GM12878 (cell line): ENCODE data around the gene ARL15. TPM values are rescaled to one million over a fixed set of nuclear protein-coding genes. Genes with fewer than 3 reads are reported as not detected.

Source experiments
- ATAC-seq: fragments of 200-7000 bp; cut with Tn5 transposase; 3 replicates; pipeline ENCODE4 v1.9.1; 2020; ENCODE audit warnings: mild to moderate bottlenecking, moderate library complexity
- BruUV-seq: library from RNA; stranded (reverse); fragments of 400-500 nt; replicated peaks from 2 replicates; lab custom pipeline; 2021; lab: Mats Ljungman, UMichigan
- CTCF ChIA-PET: fragments of 300-600 bp; sonication (Branson Sonifier 250); formaldehyde crosslinking; extraction: SDS; loops from one replicate; lab custom pipeline; 2021; ENCODE audit warnings: inconsistent platforms; lab: Yijun Ruan, JAX
- POLR2A ChIA-PET: fragments of 350-600 bp; formaldehyde crosslinking; extraction: SDS; loops from one replicate; lab custom pipeline; 2021; ENCODE audit warnings: inconsistent platforms; lab: Charles Lee
- RAD21 ChIA-PET: fragments of 300-600 bp; sonication (Branson Sonifier 250); formaldehyde crosslinking; loops from one replicate; lab custom pipeline; 2023; ENCODE audit warnings: antibody characterized with exemption; ENCODE audit not compliant: unreplicated experiment; lab: Charles Lee
- SMC1A ChIA-PET: fragments of 300-600 bp; sonication (Branson Sonifier 250); formaldehyde crosslinking; loops from one replicate; lab custom pipeline; 2023; ENCODE audit not compliant: unreplicated experiment, uncharacterized antibody; lab: Charles Lee
- DNase-seq: peaks from one replicate; pipeline ENCODE4 v3.0.0-alpha.2; 2011; ENCODE audit warnings: low read depth, low spot score
- FAIRE-seq: peaks from 3 replicates; lab custom pipeline; 2011; peaks lifted over from hg19 to GRCh38; lab: Jason Lieb, UNC
- H2AFZ ChIP-seq: 2 replicates; pipeline ENCODE4 v1.6.0; 2011; ENCODE audit warnings: low read depth, low read length, control low read depth; ENCODE audit not compliant: control insufficient read depth
- H3K27ac ChIP-seq: 2 replicates; pipeline ENCODE4 v1.5.1; 2011; ENCODE audit warnings: control low read depth; ENCODE audit not compliant: control insufficient read depth, insufficient read depth
- H3K27me3 ChIP-seq, 2 experiments: replicated peaks in 1 of 2; 2 replicates each; pipeline versions ENCODE4 v1.6.0 to v1.6.1; 2011; ENCODE audit warnings: low read length in 1 of 2; ENCODE audit not compliant: control insufficient read depth in 2 of 2, insufficient read depth in 2 of 2
- H3K36me3 ChIP-seq, 2 experiments: 2 replicates each; pipeline ENCODE4 v1.5.1; 2011; ENCODE audit warnings: low read length in 1 of 2; ENCODE audit not compliant: control insufficient read depth in 2 of 2, insufficient read depth in 2 of 2
- H3K4me1 ChIP-seq: 2 replicates; pipeline ENCODE4 v1.6.1; 2011; ENCODE audit warnings: mild to moderate bottlenecking, low read length, moderate library complexity, mixed read lengths; ENCODE audit not compliant: control insufficient read depth, insufficient read depth
- H3K4me2 ChIP-seq: 2 replicates; pipeline ENCODE4 v1.6.0; 2011; ENCODE audit warnings: control low read depth; ENCODE audit not compliant: control insufficient read depth, insufficient read depth
- H3K4me3 ChIP-seq: fragments of 200-600 bp; sonication (generic); 2 replicates; pipeline ENCODE4 v1.5.1; 2016
- H3K79me2 ChIP-seq: 2 replicates; pipeline ENCODE4 v1.6.0; 2011; ENCODE audit warnings: low read length; ENCODE audit not compliant: control insufficient read depth, insufficient read depth
- H3K9ac ChIP-seq: 2 replicates; pipeline ENCODE4 v1.8.0; 2011; ENCODE audit warnings: low read length, control low read depth, mixed read lengths; ENCODE audit not compliant: control insufficient read depth, insufficient read depth
- H3K9me3 ChIP-seq: replicated peaks from 3 replicates; pipeline ENCODE4 v1.5.1; 2011; ENCODE audit warnings: mild to moderate bottlenecking, low read length; ENCODE audit not compliant: control insufficient read depth, insufficient read depth
- H4K20me1 ChIP-seq: 2 replicates; pipeline ENCODE4 v1.6.0; 2011; ENCODE audit not compliant: control insufficient read depth, insufficient read depth
- ASH2L ChIP-seq: fragments of 300-600, 200-600 bp; sonication (generic); IDR thresholded peaks from 2 replicates; pipeline ENCODE4 v1.6.1; 2017; ENCODE audit warnings: low read depth, mild to moderate bottlenecking, borderline replicate concordance
- ATF7 ChIP-seq: fragments of 450-650 bp; IDR thresholded peaks from 2 replicates; pipeline ENCODE4 v1.6.1; 2016; ENCODE audit warnings: low read depth, mild to moderate bottlenecking
- BHLHE40 ChIP-seq, 2 experiments: fragments of 450-650 bp in 1 of 2; IDR thresholded peaks; 2 replicates each; pipeline ENCODE4 v1.6.1; 2011 to 2017; ENCODE audit warnings: low read depth in 2 of 2, borderline replicate concordance in 1 of 2, improper control_type of control experiment in 1 of 2, low read length in 1 of 2, mild to moderate bottlenecking in 1 of 2
- CTCF ChIP-seq, 3 experiments: IDR thresholded peaks in 2 of 3; conservative IDR thresholded peaks in 1 of 3; 2 replicates each; pipeline ENCODE4 v1.5.1; 2011; ENCODE audit warnings: low read depth in 3 of 3, low read length in 3 of 3, mild to moderate bottlenecking in 3 of 3, control low read depth in 2 of 3, moderate library complexity in 2 of 3, inconsistent platforms in 1 of 3, mixed read lengths in 1 of 3; ENCODE audit not compliant: control insufficient read depth in 2 of 3, insufficient read depth in 1 of 3; ENCODE audit errors: extremely low read depth in 1 of 3
- E4F1 ChIP-seq: fragments of 450-650 bp; IDR thresholded peaks from 2 replicates; pipeline ENCODE4 v1.6.1; 2018; ENCODE audit warnings: borderline replicate concordance, mild to moderate bottlenecking; ENCODE audit not compliant: partially characterized antibody
- ELK1 ChIP-seq: IDR thresholded peaks from 2 replicates; pipeline ENCODE4 v1.6.1; 2012; ENCODE audit warnings: low read depth, low read length, improper control_type of control experiment
- GABPA ChIP-seq: IDR thresholded peaks from 2 replicates; pipeline ENCODE4 v1.6.1; 2014; ENCODE audit warnings: antibody characterized with exemption, low read depth, mild to moderate bottlenecking, inconsistent platforms
- HSF1 ChIP-seq: fragments of 150-350 bp; IDR thresholded peaks from 2 replicates; pipeline ENCODE4 v1.6.1; 2014; ENCODE audit warnings: mild to moderate bottlenecking, low read depth, low read length
- NFYA ChIP-seq: IDR thresholded peaks from 2 replicates; pipeline ENCODE4 v1.6.1; 2011; ENCODE audit warnings: low read depth, mild to moderate bottlenecking, low read length, improper control_type of control experiment, borderline replicate concordance
- NFYB ChIP-seq: IDR thresholded peaks from 2 replicates; pipeline ENCODE4 v1.6.1; 2011; ENCODE audit warnings: low read depth, mild to moderate bottlenecking, low read length, improper control_type of control experiment, moderate library complexity; ENCODE audit not compliant: insufficient read depth
- PAX8 ChIP-seq: fragments of 450-650 bp; IDR thresholded peaks from 2 replicates; pipeline ENCODE4 v1.6.1; 2017; ENCODE audit warnings: mild to moderate bottlenecking, moderate library complexity
- RAD21 ChIP-seq: IDR thresholded peaks from 2 replicates; pipeline ENCODE4 v1.6.1; 2011; ENCODE audit warnings: mild to moderate bottlenecking, low read depth, low read length, moderate library complexity; ENCODE audit not compliant: insufficient read depth
- SRF ChIP-seq, 2 experiments: IDR thresholded peaks; 2 replicates each; pipeline ENCODE4 v1.6.1; 2011; ENCODE audit warnings: low read depth in 2 of 2, low read length in 2 of 2, mild to moderate bottlenecking in 1 of 2, moderate library complexity in 1 of 2
- ZBTB33 ChIP-seq: fragments of 450-650 bp; IDR thresholded peaks from 2 replicates; pipeline ENCODE4 v1.6.1; 2017; ENCODE audit warnings: mild to moderate bottlenecking
- ZZZ3 ChIP-seq: IDR thresholded peaks from 2 replicates; pipeline ENCODE4 v1.6.1; 2011; ENCODE audit warnings: low read depth; ENCODE audit not compliant: control insufficient read depth, insufficient read length
- WGBS: methylation state at CpG from one replicate; pipeline ENCODE4 v1.1.6; 2016; ENCODE audit warnings: low lambda C conversion rate; ENCODE audit not compliant: insufficient replicate concordance, insufficient coverage; ENCODE audit errors: missing lambda C conversion rate; 5-methylcytosine and 5-hydroxymethylcytosine counted together
- in situ Hi-C: fragments of 300-500 bp; cut with MboI; formaldehyde crosslinking; loops from 9 replicates; pipeline ENCODE4 v1.14.3; 2018; ENCODE audit warnings: mixed read lengths
- intact Hi-C: fragments of 100-400 bp; cut with micrococcal nuclease; formaldehyde crosslinking; loops from one replicate; pipeline ENCODE4 v1.14.2; 2022; ENCODE audit not compliant: unreplicated experiment
- polyA plus RNA-seq, 11 experiments: library from polyadenylated mRNA; depleted of rRNA in 4 of 11; unstranded in 6 of 11; stranded (reverse) in 5 of 11; fragments of >200 nt; fragmentation: Nextera tagmentation in 4 of 11; fragmentation: Illumina TruSeq in 1 of 11; extraction: Ambion mirVana in 4 of 11; extraction: Trizol in 1 of 11; gene quantifications; 1 replicate in 1 of 11; 2 replicates in 10 of 11; pipeline versions ENCODE4 v1.2.1 to v1.2.3, GENCODE V29; 2011 to 2016; ENCODE audit warnings: inconsistent platforms in 2 of 11, missing spikeins in 2 of 11, low read depth in 1 of 11
- total RNA-seq, 4 experiments: library from RNA; depleted of rRNA in 3 of 4; stranded (reverse); fragments of >200 nt in 3 of 4; fragmentation: Illumina TruSeq in 1 of 4; extraction: Trizol in 1 of 4; gene quantifications; 2 replicates each; pipeline versions ENCODE4 v1.2.1 to v1.2.3, GENCODE V29; 2013 to 2021

The ARL15 gene
- total and polyA plus RNA-seq, 10 of the 15 experiments (the other 5 are each of a cell fraction or from before 2014, with no cell fraction given), result 3.6 to 11.0 (median 7.7) TPM

- CTCF ChIA-PET, result interaction anchor here (0.8 kb wide), 1 partner anchor 49 kb away, joined by 4 read pairs; no protein-coding TSS in a partner anchor
Measured at GRCh38 chr5:53987101-53987500, 323.3 kb downstream of the ARL15 start.

More at GRCh38 chr5:53987101-53987500, 323.3 kb downstream of the ARL15 start:
- Histone ChIP-seq H3K36me3 (no peaks in the 10 kb centered on the region), H3K27me3 (no peaks in the 10 kb centered on the region), H3K4me2 (no peak overlapping the region), H3K4me3 (no peak overlapping the region), H3K4me1 (no peaks in the 10 kb centered on the region), H4K20me1 (no peaks in the 10 kb centered on the region), H3K79me2 (no peaks in the 10 kb centered on the region), H3K9ac (no peak overlapping the region), H3K9me3 (no peaks in the 10 kb centered on the region), H2AFZ (no peak overlapping the region), H3K27ac (no peak overlapping the region)
- in situ Hi-C loops (no loop called here), intact Hi-C loops (no loop called here)
- TF ChIP-seq PAX8 (no peak), SRF (IDR thresholded peaks at IDR 0.05; ENCODE audit: low read depth in 2 of 2, low read length in 2 of 2) (no peak), ZZZ3 (no peak), HSF1 (no peak), E4F1 (no peak), BHLHE40 (IDR thresholded peaks at IDR 0.05; ENCODE audit: borderline replicate concordance in 1 of 2, low read depth in 2 of 2, low read length in 1 of 2) (no peak), GABPA (no peak), ASH2L (no peak), ZBTB33 (no peak), RAD21 (no peak), ELK1 (no peak), CTCF (IDR thresholded peaks at IDR 0.05 in 2 of 3, conservative IDR thresholded peaks at IDR 0.05 in 1 of 3; ENCODE audit: control insufficient read depth in 2 of 3, extremely low read depth in 1 of 3, insufficient read depth in 1 of 3, low read depth in 3 of 3, low read length in 3 of 3) (no peak), NFYB (no peak), NFYA (no peak), ATF7 (no peak)
- SMC1A ChIA-PET, result no interaction called here
- FAIRE-seq (no peak), ATAC-seq (no peak), DNase-seq (no peak)
- BruUV-seq, result no TSS peak
- POLR2A ChIA-PET, result no interaction called here
- RAD21 ChIA-PET, result no interaction called here
- 46% methylated on average over 3 of the region's 3 CpGs for WGBS
